VCaP (cell line): ENCODE measurements around the gene CDC25B.

Experiments used
- H3K27ac ChIP-seq: fragments of 450-650 bp; 2 replicates; pipeline ENCODE4 v1.5.1; 2017
- TF ChIP-seq, protein P1 (sequence below): fragments of 450-650 bp; conservative IDR thresholded peaks from 2 replicates; pipeline ENCODE4 v1.5.1; 2017; ENCODE audit warnings: mild to moderate bottlenecking, moderate library complexity

Gene CDC25B

GRCh38 chr20:3798373-3798768 lies 2.3 kb downstream of the CDC25B start:
- H3K27ac ChIP-seq, result no peak overlapping the region
- TF ChIP-seq, protein P1, sequence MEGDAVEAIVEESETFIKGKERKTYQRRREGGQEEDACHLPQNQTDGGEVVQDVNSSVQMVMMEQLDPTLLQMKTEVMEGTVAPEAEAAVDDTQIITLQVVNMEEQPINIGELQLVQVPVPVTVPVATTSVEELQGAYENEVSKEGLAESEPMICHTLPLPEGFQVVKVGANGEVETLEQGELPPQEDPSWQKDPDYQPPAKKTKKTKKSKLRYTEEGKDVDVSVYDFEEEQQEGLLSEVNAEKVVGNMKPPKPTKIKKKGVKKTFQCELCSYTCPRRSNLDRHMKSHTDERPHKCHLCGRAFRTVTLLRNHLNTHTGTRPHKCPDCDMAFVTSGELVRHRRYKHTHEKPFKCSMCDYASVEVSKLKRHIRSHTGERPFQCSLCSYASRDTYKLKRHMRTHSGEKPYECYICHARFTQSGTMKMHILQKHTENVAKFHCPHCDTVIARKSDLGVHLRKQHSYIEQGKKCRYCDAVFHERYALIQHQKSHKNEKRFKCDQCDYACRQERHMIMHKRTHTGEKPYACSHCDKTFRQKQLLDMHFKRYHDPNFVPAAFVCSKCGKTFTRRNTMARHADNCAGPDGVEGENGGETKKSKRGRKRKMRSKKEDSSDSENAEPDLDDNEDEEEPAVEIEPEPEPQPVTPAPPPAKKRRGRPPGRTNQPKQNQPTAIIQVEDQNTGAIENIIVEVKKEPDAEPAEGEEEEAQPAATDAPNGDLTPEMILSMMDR, result no peak

GRCh38 chr20:3798908-3799248 lies 2.8 kb downstream of the CDC25B start:
- no peak overlapping the region for H3K27ac ChIP-seq
- TF ChIP-seq, protein P1, result no peak

DNA sequence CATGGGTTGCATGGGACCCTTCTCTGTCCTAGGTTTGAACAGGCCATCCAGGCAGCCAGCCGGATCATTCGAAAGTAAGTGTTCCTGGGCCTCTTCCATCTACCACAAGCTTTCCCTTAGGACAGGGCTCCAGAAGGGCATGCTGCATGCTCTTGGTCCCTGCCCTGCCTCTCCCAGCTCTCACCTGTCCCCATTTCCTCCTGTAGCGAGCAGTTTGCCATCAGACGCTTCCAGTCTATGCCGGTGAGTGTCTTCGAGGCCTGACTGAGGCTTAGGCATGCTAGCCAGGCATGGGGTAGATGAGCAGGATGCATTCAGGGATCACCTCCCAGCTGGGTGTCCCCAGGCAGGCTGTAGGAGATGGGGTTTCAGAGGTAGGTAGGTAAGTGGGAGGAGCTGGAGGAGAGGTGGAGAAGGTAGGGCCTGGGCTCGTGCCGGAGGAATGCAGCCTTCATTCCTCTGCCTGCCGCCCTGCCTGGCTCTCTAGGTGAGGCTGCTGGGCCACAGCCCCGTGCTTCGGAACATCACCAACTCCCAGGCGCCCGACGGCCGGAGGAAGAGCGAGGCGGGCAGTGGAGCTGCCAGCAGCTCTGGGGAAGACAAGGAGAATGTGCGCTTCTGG lies 4.3 kb downstream of the CDC25B start:
- H3K27ac ChIP-seq, result no peak overlapping the region
- TF ChIP-seq, protein P1, result no peak

DNA sequence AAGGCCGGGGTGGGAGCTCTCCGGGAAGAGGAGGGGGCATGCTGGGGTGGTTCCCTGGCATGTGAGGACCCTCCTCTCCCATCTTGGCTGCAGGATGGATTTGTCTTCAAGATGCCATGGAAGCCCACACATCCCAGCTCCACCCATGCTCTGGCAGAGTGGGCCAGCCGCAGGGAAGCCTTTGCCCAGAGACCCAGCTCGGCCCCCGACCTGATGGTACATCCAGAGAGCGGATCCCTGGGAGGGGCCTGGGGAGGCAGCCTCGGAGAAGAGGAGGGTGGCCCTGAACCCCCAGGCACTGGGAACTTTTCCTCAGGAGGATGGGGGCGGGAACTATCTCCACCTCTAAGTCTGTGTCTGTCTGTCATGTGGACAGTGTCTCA lies 4.8 kb downstream of the CDC25B start:
- TF ChIP-seq, protein P1, result no peak
- H3K27ac ChIP-seq, result no peak overlapping the region

- H3K27ac ChIP-seq, result no peak overlapping the region
- TF ChIP-seq, protein P1, result no peak
Measured at GRCh38 chr20:3801299-3801698, 5.2 kb downstream of the CDC25B start.

DNA sequence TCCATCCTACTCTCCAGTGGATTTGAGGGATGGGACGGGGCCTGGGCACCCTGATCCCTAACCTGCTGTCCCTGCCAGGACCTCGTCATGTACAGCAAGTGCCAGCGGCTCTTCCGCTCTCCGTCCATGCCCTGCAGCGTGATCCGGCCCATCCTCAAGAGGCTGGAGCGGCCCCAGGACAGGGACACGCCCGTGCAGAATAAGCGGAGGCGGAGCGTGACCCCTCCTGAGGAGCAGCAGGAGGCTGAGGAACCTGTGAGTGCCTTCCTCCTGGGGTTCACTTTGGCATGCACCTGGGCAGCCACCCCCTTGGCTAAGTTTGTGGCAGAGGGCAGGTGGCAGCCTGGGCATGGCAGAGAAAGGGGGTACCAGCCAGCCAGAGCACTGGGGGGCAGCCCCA lies 5.7 kb downstream of the CDC25B start:
- TF ChIP-seq, protein P1, result no peak
- H3K27ac ChIP-seq, result no peak overlapping the region

DNA sequence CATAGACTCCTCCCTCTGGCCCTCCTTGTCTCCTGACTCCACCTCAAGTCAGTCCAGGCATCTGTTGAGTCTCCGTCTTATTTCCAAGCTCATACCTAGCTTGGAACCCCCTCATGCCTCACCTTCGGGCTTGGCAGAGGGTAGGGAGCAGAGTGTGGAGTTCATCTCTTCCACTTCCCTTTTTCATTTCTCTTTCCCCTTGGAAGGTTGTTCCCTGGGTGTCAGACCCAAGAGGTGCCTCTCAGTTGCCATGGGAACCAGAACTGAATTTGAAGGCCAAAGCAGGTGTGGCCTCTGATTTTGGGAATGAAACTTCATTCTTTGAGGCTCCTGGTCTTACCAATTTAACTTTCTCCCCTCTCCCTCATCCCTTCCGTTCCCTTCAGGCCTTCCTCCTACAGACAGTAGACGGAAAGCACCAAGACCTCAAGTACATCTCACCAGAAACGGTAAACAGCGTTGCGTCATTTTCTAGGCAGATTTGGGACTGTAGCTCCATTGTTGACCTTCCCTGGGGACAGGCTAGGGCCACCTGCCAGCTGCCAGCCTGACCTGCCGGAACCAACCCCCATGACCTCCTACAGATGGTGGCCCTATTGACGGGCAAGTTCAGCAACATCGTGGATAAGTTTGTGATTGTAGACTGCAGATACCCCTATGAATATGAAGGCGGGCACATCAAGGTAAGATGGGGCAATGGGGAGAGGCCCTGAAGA lies 6.6 kb downstream of the CDC25B start:
- H3K27ac ChIP-seq, result no peak overlapping the region
- TF ChIP-seq, protein P1, result no peak
